ENCODE results near the gene SH3PXD2B. TPM values are rescaled to one million over a fixed set of nuclear protein-coding genes. Genes with fewer than 3 reads are reported as not detected.

Gene SH3PXD2B
- total and polyA plus RNA-seq, 2 of the 13 experiments (the other 11 are each of a cell fraction or from before 2014, with no cell fraction given): 3.4 to 4.6 TPM

DNA sequence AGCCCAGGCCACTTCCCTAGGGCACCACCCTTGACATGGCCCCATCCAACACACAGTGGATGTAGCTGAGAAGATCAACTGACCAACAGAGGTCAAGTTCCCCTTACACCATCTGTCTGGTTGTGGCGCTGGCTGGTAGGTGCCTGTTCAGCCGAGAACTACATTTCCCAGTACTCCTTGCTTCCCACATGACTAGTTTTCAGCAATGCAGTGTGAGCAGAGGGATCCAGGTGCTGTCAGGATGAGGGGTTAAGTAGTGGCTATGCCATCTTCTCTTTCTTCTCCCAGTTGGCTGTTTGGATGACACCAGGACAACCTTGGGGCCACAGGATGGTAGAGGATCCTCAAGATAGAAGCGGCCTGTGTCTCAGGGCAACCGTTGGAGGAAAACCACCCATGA lies 48.6 kb upstream of the SH3PXD2B start (continued):
- TF ChIP-seq HCFC1 (IDR thresholded peaks at IDR 0.05; ENCODE audit: low read depth, low read length): peak; percentile 52; the same call in 1 of the 2 replicates
- no peak for TF ChIP-seq KLF13 (CRISPR knock-in tag; IDR thresholded peaks at IDR 0.05)
- TF ChIP-seq THAP11 (CRISPR knock-in tag; IDR thresholded peaks at IDR 0.05): peak; percentile 96
- no peak for TF ChIP-seq TARDBP (CRISPR knock-in tag; IDR thresholded peaks at IDR 0.05)
- no peak for TF ChIP-seq HNF4G (IDR thresholded peaks at IDR 0.05; ENCODE audit: borderline replicate concordance, low read depth, low read length)
- TF ChIP-seq HNF4G (CRISPR knock-in tag; IDR thresholded peaks at IDR 0.05; ENCODE audit: borderline replicate concordance, low read depth): no peak
- no peak for TF ChIP-seq ZNF891 (CRISPR knock-in tag; IDR thresholded peaks at IDR 0.05)

GRCh38 chr5:172502410-172502809 lies 48.1 kb upstream of the SH3PXD2B start:
- DNase-seq (ENCODE audit: low spot score) (no peak), FAIRE-seq (no peak), ATAC-seq (no peak)
- no peaks in the 10 kb centered on the region for H3K4me1 ChIP-seq (ENCODE audit: insufficient read depth, low read length)
- in situ Hi-C loops (cut with HindIII; ENCODE audit: extremely low pct_ligation_motif_present, low pct_unique_long_range_greater_than_20kb): no loop called here
- no peak for TF ChIP-seq ZNF577 (CRISPR knock-in tag; IDR thresholded peaks at IDR 0.05; ENCODE audit: borderline replicate concordance, low read depth)
- TF ChIP-seq ONECUT2 (CRISPR knock-in tag; IDR thresholded peaks at IDR 0.05): no peak
- TF ChIP-seq ZNF816 (CRISPR knock-in tag; IDR thresholded peaks at IDR 0.05; ENCODE audit: borderline replicate concordance): no peak
- TF ChIP-seq ZNF672 (CRISPR knock-in tag; IDR thresholded peaks at IDR 0.05): no peak
- no peak for TF ChIP-seq GTF3A (CRISPR knock-in tag; conservative IDR thresholded peaks at IDR 0.05)
- TF ChIP-seq ZMYM3 (CRISPR knock-in tag; IDR thresholded peaks at IDR 0.05): no peak
- no peak for TF ChIP-seq MBD4 (IDR thresholded peaks at IDR 0.05; ENCODE audit: borderline replicate concordance, low read length)
- no peak for TF ChIP-seq ZNF317 (CRISPR knock-in tag; IDR thresholded peaks at IDR 0.05)
- TF ChIP-seq HOXD1 (CRISPR knock-in tag; IDR thresholded peaks at IDR 0.05): no peak
- TF ChIP-seq, protein P1, sequence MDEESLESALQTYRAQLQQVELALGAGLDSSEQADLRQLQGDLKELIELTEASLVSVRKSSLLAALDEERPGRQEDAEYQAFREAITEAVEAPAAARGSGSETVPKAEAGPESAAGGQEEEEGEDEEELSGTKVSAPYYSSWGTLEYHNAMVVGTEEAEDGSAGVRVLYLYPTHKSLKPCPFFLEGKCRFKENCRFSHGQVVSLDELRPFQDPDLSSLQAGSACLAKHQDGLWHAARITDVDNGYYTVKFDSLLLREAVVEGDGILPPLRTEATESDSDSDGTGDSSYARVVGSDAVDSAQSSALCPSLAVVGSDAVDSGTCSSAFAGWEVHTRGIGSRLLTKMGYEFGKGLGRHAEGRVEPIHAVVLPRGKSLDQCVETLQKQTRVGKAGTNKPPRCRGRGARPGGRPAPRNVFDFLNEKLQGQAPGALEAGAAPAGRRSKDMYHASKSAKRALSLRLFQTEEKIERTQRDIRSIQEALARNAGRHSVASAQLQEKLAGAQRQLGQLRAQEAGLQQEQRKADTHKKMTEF (CRISPR knock-in tag; IDR thresholded peaks at IDR 0.05): no peak
- TF ChIP-seq ZBTB14 (CRISPR knock-in tag; IDR thresholded peaks at IDR 0.05): no peak
- ChIA-PET CTCF (ENCODE audit: low intra/inter-chr PET ratio, low total read pairs) (no interaction called here), POLR2A (no interaction called here)
- no peak overlapping the region for H3K4me3 ChIP-seq (replicated peaks in 1 of 3; ENCODE audit: insufficient read depth in 1 of 3, low read depth in 2 of 3, low read length in 3 of 3)
- no peaks in the 10 kb centered on the region for H4K20me1 ChIP-seq (ENCODE audit: insufficient read depth, low read length)
- 48% methylated on average over 8 of the region's 8 CpGs for WGBS (ENCODE audit: low lambda C conversion rate)
- H3K79me2 ChIP-seq (ENCODE audit: insufficient read depth, low read length): no peaks in the 10 kb centered on the region
- H3K27me3 ChIP-seq (ENCODE audit: control insufficient read depth in 1 of 2, insufficient read depth in 2 of 2, low read length in 2 of 2): peaks cover 3% of the 10 kb centered on the region in 2 experiments; a peak in 3 of 5 replicates
- H3K9me3 ChIP-seq (ENCODE audit: low read length): no peaks in the 10 kb centered on the region
- no peaks in the 10 kb centered on the region for H3K36me3 ChIP-seq (replicated peaks in 1 of 2; ENCODE audit: control insufficient read depth in 1 of 2, insufficient read depth in 2 of 2, low read length in 2 of 2)
- H3K27ac ChIP-seq (ENCODE audit: extremely low read length, insufficient read depth, low read length): no peak overlapping the region
- no peak overlapping the region for H2AFZ ChIP-seq (ENCODE audit: low read length)
- intact Hi-C loops (cut with micrococcal nuclease; ENCODE audit: unreplicated experiment): no loop called here
- no TSS peak for BruUV-seq (replicated peaks)
- no peak overlapping the region for H3K9ac ChIP-seq (ENCODE audit: insufficient read depth, low read depth, low read length)
- no peak overlapping the region for H3K4me2 ChIP-seq (ENCODE audit: low read depth, low read length)
